Measurements from ENCODE around the gene IFNG. TPM values are rescaled to one million over a fixed set of nuclear protein-coding genes. Genes with fewer than 3 reads are reported as not detected.

IFNG gene
- total RNA-seq, 1 donor from 2014 or later = not detected

DNA sequence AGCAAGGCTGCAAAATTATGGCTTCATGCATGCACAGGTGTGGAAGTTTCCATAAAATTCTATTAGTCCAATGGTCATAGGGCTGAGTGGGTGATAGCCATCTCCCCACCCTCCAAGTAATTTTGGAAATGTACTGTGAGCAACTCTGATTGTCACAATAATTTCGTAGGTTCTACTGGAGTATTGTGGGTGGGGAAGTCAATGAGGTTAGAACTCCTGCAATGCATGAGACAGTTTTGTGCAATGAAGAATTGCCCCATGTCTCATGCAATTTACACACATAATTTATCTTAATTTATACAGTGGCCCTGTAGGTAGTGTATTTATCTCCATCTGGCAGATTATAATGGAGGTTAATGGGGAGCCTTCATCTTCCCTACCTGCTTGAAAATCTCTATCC lies 20.5 kb downstream of the IFNG start:
- no peak overlapping the region for H3K27ac ChIP-seq (ENCODE audit: low read depth, low read length)
- Mint-ChIP-seq H3K27ac (ENCODE audit: unreplicated experiment) (no peak overlapping the region), H3K36me3 (ENCODE audit: low read depth, unreplicated experiment) (no peaks in the 10 kb centered on the region), H3K9me3 (ENCODE audit: unreplicated experiment) (no peaks in the 10 kb centered on the region), H3K4me1 (ENCODE audit: low read depth, unreplicated experiment) (no peaks in the 10 kb centered on the region), H3K4me3 (ENCODE audit: unreplicated experiment) (no peak overlapping the region), H3K27me3 (ENCODE audit: low read depth, unreplicated experiment) (peaks cover 5% of the 10 kb centered on the region)
- no peaks in the 10 kb centered on the region for H3K36me3 ChIP-seq (ENCODE audit: insufficient read depth, low read length)
- no peaks in the 10 kb centered on the region for H3K4me1 ChIP-seq (ENCODE audit: insufficient read depth, low read length)
- H2AFZ ChIP-seq (ENCODE audit: low read depth, low read length) = no peak overlapping the region
- DNase-seq (ENCODE audit: low read depth) (no peak), FAIRE-seq (no peak)
- H3K9ac ChIP-seq (ENCODE audit: low read length) = no peak overlapping the region
- H3K79me2 ChIP-seq (ENCODE audit: insufficient read depth, low read length) = no peaks in the 10 kb centered on the region
- no peaks in the 10 kb centered on the region for H3K9me3 ChIP-seq (ENCODE audit: insufficient read depth, low read depth, low read length)
- H3K27me3 ChIP-seq (ENCODE audit: insufficient read depth, low read length) = peaks cover 8% of the 10 kb centered on the region
- H3K4me2 ChIP-seq (ENCODE audit: low read length) = no peak overlapping the region
- TF ChIP-seq, protein P1, sequence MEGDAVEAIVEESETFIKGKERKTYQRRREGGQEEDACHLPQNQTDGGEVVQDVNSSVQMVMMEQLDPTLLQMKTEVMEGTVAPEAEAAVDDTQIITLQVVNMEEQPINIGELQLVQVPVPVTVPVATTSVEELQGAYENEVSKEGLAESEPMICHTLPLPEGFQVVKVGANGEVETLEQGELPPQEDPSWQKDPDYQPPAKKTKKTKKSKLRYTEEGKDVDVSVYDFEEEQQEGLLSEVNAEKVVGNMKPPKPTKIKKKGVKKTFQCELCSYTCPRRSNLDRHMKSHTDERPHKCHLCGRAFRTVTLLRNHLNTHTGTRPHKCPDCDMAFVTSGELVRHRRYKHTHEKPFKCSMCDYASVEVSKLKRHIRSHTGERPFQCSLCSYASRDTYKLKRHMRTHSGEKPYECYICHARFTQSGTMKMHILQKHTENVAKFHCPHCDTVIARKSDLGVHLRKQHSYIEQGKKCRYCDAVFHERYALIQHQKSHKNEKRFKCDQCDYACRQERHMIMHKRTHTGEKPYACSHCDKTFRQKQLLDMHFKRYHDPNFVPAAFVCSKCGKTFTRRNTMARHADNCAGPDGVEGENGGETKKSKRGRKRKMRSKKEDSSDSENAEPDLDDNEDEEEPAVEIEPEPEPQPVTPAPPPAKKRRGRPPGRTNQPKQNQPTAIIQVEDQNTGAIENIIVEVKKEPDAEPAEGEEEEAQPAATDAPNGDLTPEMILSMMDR (IDR thresholded peaks at IDR 0.05; ENCODE audit: insufficient read depth, low read depth, low read length) = no peak
- no peak for TF ChIP-seq EZH2 (IDR thresholded peaks at IDR 0.05; ENCODE audit: insufficient read depth, low read length)
- H4K20me1 ChIP-seq (ENCODE audit: insufficient read depth, low read length) = no peaks in the 10 kb centered on the region
- H3K4me3 ChIP-seq (ENCODE audit: insufficient read depth, low read depth, low read length) = no peak overlapping the region

DNA sequence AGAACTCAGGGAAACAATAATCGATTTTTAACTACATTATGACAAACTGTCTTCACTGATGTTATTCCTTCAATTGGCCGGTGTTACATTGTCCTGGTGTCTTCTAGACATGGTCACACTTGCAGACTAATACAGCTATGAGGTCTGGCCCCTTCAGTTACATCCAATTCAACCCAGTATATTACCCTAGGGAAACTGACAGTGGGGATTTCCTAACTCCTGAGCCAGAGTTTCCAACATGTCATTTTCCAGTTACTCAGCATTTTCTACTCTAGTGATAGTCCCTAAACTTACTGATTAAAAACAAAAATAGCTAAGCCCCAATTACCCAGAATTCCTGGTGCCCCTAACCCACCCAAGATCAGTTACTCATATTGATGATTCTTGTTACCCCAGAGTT lies 21.1 kb downstream of the IFNG start:
- Histone ChIP-seq H3K79me2 (ENCODE audit: insufficient read depth, low read length) (no peaks in the 10 kb centered on the region), H3K4me2 (ENCODE audit: low read length) (no peak overlapping the region), H3K9me3 (ENCODE audit: insufficient read depth, low read depth, low read length) (no peaks in the 10 kb centered on the region), H3K4me3 (ENCODE audit: insufficient read depth, low read depth, low read length) (no peak overlapping the region), H2AFZ (ENCODE audit: low read depth, low read length) (no peak overlapping the region), H3K27ac (ENCODE audit: low read depth, low read length) (no peak overlapping the region), H3K36me3 (ENCODE audit: insufficient read depth, low read length) (no peaks in the 10 kb centered on the region), H3K4me1 (ENCODE audit: insufficient read depth, low read length) (no peaks in the 10 kb centered on the region), H4K20me1 (ENCODE audit: insufficient read depth, low read length) (no peaks in the 10 kb centered on the region), H3K9ac (ENCODE audit: low read length) (no peak overlapping the region), H3K27me3 (ENCODE audit: insufficient read depth, low read length) (peaks cover 8% of the 10 kb centered on the region)
- H3K36me3 Mint-ChIP-seq (ENCODE audit: low read depth, unreplicated experiment) = no peaks in the 10 kb centered on the region
- FAIRE-seq = no peak
- no peak for DNase-seq (ENCODE audit: low read depth)
- TF ChIP-seq, protein P1 (IDR thresholded peaks at IDR 0.05; ENCODE audit: insufficient read depth, low read depth, low read length) = no peak
- no peak for TF ChIP-seq EZH2 (IDR thresholded peaks at IDR 0.05; ENCODE audit: insufficient read depth, low read length)
- H3K27me3 Mint-ChIP-seq (ENCODE audit: low read depth, unreplicated experiment) = peaks cover 5% of the 10 kb centered on the region
- H3K9me3 Mint-ChIP-seq (ENCODE audit: unreplicated experiment) = peaks cover 2% of the 10 kb centered on the region
- no peak overlapping the region for H3K4me3 Mint-ChIP-seq (ENCODE audit: unreplicated experiment)
- H3K4me1 Mint-ChIP-seq (ENCODE audit: low read depth, unreplicated experiment) = no peaks in the 10 kb centered on the region
- H3K27ac Mint-ChIP-seq (ENCODE audit: unreplicated experiment) = no peak overlapping the region

DNA sequence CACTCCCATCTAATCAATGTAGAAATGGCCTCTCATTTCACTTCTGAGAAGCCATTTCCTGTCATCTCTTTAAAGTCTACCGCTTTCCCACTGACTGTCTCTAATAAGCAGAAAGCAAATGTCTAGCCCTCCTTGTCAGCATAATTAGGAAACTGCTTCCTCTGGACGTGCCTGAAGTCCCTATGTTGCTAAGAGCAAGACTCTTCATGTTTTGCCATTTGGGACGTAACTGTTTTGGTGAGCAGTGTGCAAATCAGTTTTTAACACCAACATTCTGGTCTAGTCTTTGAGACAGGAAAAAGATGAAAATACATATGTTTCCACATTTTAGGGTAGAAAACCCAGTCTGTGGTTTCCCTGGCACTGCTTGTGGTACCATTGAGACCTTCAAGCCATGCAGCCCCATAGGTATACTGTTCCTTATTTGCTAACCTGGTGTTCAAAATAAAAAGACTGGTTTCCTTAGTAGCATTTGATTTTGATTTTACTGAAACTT lies 22.2 kb downstream of the IFNG start:
- peaks cover 8% of the 10 kb centered on the region for H3K27me3 ChIP-seq (ENCODE audit: insufficient read depth, low read length)
- no peak for FAIRE-seq
- no peaks in the 10 kb centered on the region for H3K36me3 ChIP-seq (ENCODE audit: insufficient read depth, low read length)
- TF ChIP-seq, protein P1 (IDR thresholded peaks at IDR 0.05; ENCODE audit: insufficient read depth, low read depth, low read length) = no peak
- no peak for TF ChIP-seq EZH2 (IDR thresholded peaks at IDR 0.05; ENCODE audit: insufficient read depth, low read length)
- no peak overlapping the region for H3K4me2 ChIP-seq (ENCODE audit: low read length)
- no peaks in the 10 kb centered on the region for H4K20me1 ChIP-seq (ENCODE audit: insufficient read depth, low read length)
- no peak overlapping the region for H3K4me3 ChIP-seq (ENCODE audit: insufficient read depth, low read depth, low read length)
- no peaks in the 10 kb centered on the region for H3K36me3 Mint-ChIP-seq (ENCODE audit: low read depth, unreplicated experiment)
- no peak overlapping the region for H3K27ac Mint-ChIP-seq (ENCODE audit: unreplicated experiment)
- H3K79me2 ChIP-seq (ENCODE audit: insufficient read depth, low read length) = no peaks in the 10 kb centered on the region
- H3K27ac ChIP-seq (ENCODE audit: low read depth, low read length) = no peak overlapping the region
- no peaks in the 10 kb centered on the region for H3K4me1 ChIP-seq (ENCODE audit: insufficient read depth, low read length)
- H3K27me3 Mint-ChIP-seq (ENCODE audit: low read depth, unreplicated experiment) = peaks cover under 1% of the 10 kb centered on the region
- H3K4me1 Mint-ChIP-seq (ENCODE audit: low read depth, unreplicated experiment) = no peaks in the 10 kb centered on the region
- DNase-seq (ENCODE audit: low read depth) = no peak
- H3K9ac ChIP-seq (ENCODE audit: low read length) = no peak overlapping the region
- peaks cover 2% of the 10 kb centered on the region for H3K9me3 Mint-ChIP-seq (ENCODE audit: unreplicated experiment)
- peaks cover under 1% of the 10 kb centered on the region for H3K9me3 ChIP-seq (ENCODE audit: insufficient read depth, low read depth, low read length)
- H2AFZ ChIP-seq (ENCODE audit: low read depth, low read length) = no peak overlapping the region
- H3K4me3 Mint-ChIP-seq (ENCODE audit: unreplicated experiment) = no peak overlapping the region
